Mucosa of gallbladder (tissue), 1 donor: ENCODE measurements around the gene HS2ST1. TPM values are rescaled to one million over a fixed set of nuclear protein-coding genes. Genes with fewer than 3 reads are reported as not detected.

Source experiments
- total RNA-seq: library from RNA; stranded (reverse); gene quantifications from one replicate; pipeline ENCODE4 v1.2.1, GENCODE V29; 2021
- donor health status: DM: no; HTN: no; CAD: no.

HS2ST1 gene
- total RNA-seq, 1 donor from 2014 or later: 22.3 TPM

Other genes starting within 250 kb of the HS2ST1 start
- gene SH3GLB1, start 210.1 kb upstream of the HS2ST1 start, total RNA-seq: 65.7 TPM
- gene SELENOF, start 509 bp upstream of the HS2ST1 start, total RNA-seq: 179 TPM